NCI-H446 (cell line): ENCODE measurements around the gene CDKN2AIP.

Experiments used
- DNase-seq, 2 experiments: peaks; one replicate each; lab custom pipeline; 2025; lab: John Stamatoyannopoulos, UW

The CDKN2AIP gene

GRCh38 chr4:183495184-183495583 lies 50.7 kb downstream of the CDKN2AIP start:
- DNase-seq: no peak
